GM18870 (cell line): ENCODE measurements around the gene ANKRD11.
"Not testable (repeated sequence)": the region's sequence is repeated elsewhere in the genome, so short reads cannot be mapped to it uniquely, and the experiment has no call there.

Experiments used
- ATAC-seq: cut with Tn5 transposase; IDR thresholded peaks from one replicate; pipeline ENCODE4 v1.9.1; 2021; ENCODE audit warnings: moderate library complexity; ENCODE audit not compliant: unreplicated experiment

Gene ANKRD11

GRCh38 chr16:89453501-89454321, 36.6 kb downstream of the ANKRD11 start:
- no peak for ATAC-seq

DNA sequence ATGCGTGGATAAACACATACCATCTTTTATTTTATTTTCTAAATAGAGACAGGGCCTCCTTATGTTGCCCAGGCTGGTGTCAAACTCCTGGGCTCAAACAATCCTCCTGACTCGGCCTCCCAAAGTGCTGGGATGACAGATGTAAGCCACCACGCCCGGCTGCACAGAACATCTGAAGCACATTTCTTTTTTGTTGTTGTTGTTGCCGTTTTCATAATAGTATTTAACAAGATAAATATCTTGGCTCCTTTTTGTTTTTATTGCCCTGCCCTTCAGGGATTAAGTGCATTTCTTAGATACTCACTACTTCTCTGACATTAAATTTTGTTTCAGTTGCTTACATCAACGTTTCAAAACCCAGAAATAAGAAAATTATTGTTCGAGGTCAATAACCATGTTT, 37.4 kb downstream of the ANKRD11 start:
- ATAC-seq, result no peak

DNA sequence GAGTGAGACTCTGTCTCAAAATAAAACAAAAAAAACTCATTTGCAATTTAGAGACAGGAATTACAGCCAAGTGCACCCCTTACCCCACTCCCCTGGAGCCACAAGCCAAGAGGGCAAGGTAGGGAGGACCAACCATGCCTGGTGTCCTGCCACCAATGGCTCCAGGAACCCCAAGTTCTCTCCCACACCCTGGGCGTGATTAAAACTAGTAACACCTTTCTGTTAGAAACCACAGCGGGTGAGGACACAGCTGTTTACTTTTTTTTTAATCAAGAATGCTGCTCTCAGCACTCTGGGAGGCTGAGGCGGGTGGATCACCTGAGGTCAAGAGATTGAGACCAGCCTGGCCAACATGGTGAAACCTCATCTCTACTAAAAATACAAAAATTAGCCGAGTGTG, 38.1 kb downstream of the ANKRD11 start:
- ATAC-seq, result no peak

GRCh38 chr16:89450537-89450936, 39.8 kb downstream of the ANKRD11 start:
- no peak for ATAC-seq

GRCh38 chr16:89449726-89450335, 40.5 kb downstream of the ANKRD11 start:
- ATAC-seq, result no peak

DNA sequence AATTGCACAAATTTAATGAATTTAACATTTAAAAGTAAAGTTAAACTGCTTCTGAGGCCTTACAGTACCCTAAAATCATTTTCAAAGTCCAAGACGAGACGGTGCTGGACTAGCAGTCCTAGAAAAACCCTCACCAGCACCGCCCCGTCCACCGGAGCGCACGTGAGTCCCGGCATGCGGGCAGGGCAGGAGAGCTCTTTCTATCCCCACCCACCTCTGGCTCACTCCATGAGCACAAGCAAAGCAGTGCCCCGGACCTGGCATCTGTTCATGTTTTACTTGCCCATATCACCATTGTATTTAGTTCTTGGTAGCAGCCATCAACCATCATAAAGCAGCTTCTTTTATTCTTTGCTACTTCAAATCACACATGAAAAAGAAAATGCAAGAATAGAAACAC, 41.7 kb downstream of the ANKRD11 start:
- no peak for ATAC-seq

DNA sequence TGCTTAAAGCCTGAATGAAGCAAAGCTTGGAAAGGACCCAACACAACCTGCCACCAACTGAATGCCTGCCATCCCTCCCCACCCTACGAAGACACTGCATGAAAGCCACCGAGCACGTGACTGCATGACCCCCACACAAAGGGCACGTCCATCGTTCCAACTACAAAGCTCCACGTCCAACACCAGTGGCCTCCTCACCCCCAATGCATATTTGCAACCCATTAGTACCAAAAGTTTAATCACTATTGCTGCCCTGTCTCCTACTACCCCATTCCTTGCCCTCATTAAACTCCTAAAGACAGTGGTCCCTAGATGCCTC, 43.4 kb downstream of the ANKRD11 start:
- ATAC-seq, result no peak

GRCh38 chr16:89446136-89446974, 44.0 kb downstream of the ANKRD11 start:
- no peak for ATAC-seq

GRCh38 chr16:89445166-89445565, 45.2 kb downstream of the ANKRD11 start:
- no peak for ATAC-seq

DNA sequence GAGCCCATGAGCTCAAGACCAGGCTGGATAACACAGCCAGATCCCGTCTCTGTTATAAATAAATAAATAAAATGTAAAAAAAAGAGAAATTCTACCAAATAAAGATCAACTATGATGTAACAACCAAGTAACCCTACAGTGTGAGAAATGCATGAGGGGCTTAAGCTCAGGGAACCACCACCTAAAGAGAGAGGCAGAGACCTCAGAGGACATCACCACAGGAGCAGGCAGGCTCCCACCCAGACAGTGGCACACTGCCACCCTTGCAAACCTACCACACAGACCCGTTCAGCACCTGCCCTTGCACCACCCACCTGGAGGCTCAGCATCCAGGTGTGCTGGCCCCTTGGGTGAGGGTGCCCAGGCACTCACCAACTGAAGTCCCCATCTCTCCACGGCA, 45.6 kb downstream of the ANKRD11 start:
- ATAC-seq, result no peak

- no peak for ATAC-seq
Observed at GRCh38 chr16:89444151-89444723, 46.1 kb downstream of the ANKRD11 start.

DNA sequence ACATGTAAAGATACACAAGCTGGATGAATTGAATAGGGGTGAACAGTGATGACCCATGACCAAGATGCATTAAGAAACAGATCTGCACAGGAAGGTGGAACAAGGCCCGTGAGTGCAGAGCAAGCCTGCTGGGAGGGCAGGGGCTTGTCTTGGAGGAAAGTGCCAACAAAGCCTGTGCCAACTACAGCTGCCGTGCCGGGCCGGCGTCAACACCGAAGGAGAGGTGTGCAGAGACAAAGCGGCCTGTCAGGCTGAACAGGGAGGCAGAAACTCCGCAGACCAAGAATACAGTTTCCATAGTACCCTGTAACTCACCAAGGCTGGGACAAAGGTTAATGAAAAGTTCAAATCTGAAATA, 46.7 kb downstream of the ANKRD11 start:
- no peak for ATAC-seq

DNA sequence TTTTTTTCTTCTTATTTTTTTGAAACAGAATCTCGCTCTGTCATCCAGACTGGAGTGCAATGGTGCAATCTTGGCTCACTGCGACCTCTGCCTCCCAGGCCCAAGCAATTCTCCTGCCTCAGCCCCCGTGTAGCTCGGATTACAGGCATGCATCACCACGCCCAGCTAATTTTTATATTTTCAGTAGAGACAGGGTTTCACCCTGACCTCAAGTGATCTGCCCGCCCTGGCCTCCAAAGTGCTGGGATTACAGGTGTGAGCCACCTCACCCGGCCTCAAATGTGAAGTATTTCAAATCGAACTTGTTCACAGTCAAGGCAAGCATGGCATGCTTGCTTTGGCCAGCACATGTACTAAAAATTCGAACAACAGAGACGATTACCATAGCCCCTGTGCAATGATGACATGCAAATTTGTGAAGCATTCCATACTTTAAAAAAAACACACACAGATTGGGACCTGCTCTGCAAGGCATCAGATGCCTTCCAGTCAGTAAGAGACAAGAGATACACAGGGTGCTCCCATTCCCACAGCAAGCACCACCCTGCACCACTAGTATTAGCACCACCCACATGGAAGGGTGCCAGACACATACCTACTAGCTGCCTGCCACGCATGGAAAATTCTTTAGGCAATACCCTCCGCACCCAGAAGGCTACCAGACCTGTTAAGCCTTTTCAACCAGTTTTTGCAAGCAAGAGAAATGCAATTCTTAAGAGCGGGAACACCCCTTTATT, 47.2 kb downstream of the ANKRD11 start:
- ATAC-seq, result no peak

DNA sequence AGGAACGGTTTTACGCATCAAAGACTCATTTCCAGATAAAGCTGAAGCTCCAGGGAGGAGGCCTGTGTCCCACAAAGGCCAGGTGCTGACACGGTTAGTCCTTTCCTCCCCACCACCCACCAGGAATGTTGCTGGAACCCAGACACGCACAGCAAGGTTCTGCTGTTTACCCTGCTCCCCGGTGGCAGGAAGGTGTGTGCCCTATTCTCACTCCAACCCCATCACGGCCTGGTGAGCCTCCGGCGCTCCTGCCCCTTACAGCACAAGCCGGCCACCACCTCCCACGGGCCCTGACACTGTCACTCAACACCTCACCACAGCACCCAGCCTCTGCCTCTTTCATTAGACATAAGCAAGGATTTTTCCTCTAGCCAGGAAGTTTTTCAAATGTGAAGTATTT, 47.8 kb downstream of the ANKRD11 start:
- ATAC-seq, result no peak

GRCh38 chr16:89439659-89440058, 50.7 kb downstream of the ANKRD11 start:
- no peak for ATAC-seq

- no peak for ATAC-seq
Observed at GRCh38 chr16:89437991-89438390, 52.4 kb downstream of the ANKRD11 start.

GRCh38 chr16:89437251-89437987, 52.9 kb downstream of the ANKRD11 start:
- ATAC-seq, result no peak

DNA sequence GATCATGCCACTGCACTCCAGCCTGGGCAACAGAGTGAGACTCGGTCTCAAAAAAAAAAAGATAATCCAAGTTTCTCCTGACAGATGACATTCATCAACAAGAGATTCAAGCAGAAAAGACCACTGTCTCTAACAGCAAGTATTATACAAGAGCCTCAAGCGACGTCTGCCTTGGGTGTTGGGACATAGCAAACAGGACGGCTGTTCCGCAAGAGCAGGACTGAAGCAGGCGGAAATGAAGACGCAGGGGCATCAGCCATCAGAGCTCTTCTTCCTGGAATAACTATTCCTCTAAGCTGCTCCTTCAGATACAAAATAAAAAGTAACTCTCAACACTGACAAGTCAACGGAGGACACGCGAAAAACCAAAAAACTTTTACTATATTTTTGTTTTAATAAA, 54.0 kb downstream of the ANKRD11 start:
- no peak for ATAC-seq

GRCh38 chr16:89435059-89435458, 55.3 kb downstream of the ANKRD11 start:
- ATAC-seq, result not testable (repeated sequence)

DNA sequence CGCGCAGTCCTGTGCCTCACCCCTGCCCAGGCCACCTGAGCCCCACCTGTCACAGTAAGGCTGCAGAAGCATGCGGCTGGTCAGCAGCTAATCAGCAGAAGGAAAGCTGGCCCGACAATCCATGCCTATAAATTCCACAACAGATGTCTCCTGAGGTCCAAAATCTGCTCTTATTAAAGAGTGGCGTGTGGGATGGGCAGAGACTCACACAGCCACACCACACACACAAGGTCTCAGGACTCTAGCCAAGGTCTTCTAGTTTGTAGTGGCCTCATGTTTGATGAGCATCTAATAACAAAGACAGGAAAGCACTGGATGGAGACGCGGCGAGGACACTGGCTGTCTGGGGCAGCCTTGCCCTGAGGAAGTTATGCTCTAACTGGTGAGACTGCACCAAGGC, 55.9 kb downstream of the ANKRD11 start:
- no peak for ATAC-seq
